ENCODE measurements around the gene ABCB4. TPM values are rescaled to one million over a fixed set of nuclear protein-coding genes. Genes with fewer than 3 reads are reported as not detected.

ABCB4 gene
- total RNA-seq, 1 donor from 2014 or later: 12.6 TPM

DNA sequence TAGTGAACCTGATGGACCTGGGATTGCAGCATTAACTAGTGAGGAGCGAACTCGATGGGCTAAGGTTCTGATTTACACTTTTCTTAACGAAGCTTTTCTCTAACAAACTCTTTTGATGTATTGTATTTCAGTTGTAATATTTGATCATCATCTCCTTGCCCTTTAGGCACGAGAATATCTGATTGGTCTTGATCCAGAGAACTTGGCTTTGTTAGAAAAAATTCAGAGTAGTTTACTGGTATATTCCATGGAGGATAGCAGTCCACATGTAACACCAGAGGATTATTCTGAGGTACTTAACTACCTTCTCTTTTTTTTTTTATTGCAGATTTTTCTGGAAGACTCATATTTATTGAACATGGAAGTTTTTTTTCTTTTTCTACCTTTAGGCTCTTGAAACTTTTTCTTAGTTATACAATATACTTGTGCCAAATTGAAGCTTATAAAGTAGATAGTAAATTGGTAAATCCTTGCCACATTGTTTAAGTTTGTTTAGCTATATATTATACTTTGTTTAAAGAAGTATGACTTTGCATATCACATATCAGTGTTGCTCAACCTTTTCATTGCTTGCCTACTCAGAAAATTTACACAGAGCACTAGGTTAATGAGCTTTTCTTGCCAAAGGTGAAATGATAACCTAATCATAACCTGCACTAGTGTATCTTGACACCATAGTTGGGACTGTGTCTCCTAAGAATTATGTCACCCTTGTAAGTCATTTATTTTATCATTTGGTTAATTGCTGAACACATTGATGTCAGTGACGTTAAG, 99.6 kb downstream of the ABCB4 start:
- TF ChIP-seq CTCF (conservative IDR thresholded peaks at IDR 0.05; ENCODE audit: low read depth, low read length): no peak
- H3K4me3 ChIP-seq (ENCODE audit: low read depth, low read length): no peak overlapping the region
- no peak for DNase-seq (ENCODE audit: low read depth)

DNA sequence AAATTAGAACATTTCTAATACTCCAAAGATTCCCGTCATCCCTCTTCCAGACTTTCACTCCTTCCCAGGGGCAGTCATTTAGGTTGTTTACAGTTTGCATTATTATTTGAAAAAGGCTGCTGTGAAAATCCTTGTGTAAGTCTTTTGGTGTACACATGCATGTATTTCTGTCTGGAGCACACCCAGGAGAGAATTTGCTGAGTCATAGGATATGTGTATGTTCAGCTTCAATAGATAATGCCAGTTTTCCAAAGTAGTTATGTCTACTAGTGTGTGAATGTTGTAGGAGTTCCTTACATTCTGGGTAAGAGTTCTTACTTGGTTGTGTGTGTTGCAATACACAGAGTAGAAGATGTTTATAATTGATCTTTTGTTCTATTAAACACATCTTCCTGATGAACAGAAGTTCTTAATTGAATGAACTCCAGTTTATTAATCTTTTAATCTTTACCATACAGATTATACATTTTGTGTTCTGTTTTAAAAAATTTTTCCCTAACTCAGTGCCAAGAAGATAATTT, 104.8 kb downstream of the ABCB4 start:
- TF ChIP-seq CTCF (conservative IDR thresholded peaks at IDR 0.05; ENCODE audit: low read depth, low read length): no peak
- no peak overlapping the region for H3K4me3 ChIP-seq (ENCODE audit: low read depth, low read length)
- peak; percentile 15 for DNase-seq (ENCODE audit: low read depth)

DNA sequence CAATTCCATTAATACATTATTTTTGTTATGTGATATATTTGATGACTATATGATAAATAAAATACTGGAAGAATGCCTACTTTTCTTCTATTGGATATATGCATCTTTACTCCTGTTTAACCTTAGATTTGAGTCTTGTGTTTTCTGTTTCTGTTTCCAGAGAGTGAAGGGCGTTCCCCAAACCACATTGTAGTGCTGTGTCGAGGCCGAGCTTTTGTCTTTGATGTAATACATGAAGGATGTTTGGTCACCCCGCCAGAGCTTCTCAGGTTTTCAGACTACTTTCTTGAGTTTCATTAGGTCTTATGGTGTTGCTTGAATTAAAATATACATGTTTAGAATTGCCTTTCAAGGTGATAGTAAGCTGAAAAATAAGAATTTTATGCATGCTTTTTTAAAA, 106.3 kb downstream of the ABCB4 start:
- no peak for DNase-seq (ENCODE audit: low read depth)
- no peak for TF ChIP-seq CTCF (conservative IDR thresholded peaks at IDR 0.05; ENCODE audit: low read depth, low read length)
- no peak overlapping the region for H3K4me3 ChIP-seq (ENCODE audit: low read depth, low read length)

GRCh38 chr7:87364246-87364645, 111.2 kb downstream of the ABCB4 start:
- no peak for TF ChIP-seq CTCF (conservative IDR thresholded peaks at IDR 0.05; ENCODE audit: low read depth, low read length)
- H3K4me3 ChIP-seq (ENCODE audit: low read depth, low read length): no peak overlapping the region
- DNase-seq (ENCODE audit: low read depth): no peak

DNA sequence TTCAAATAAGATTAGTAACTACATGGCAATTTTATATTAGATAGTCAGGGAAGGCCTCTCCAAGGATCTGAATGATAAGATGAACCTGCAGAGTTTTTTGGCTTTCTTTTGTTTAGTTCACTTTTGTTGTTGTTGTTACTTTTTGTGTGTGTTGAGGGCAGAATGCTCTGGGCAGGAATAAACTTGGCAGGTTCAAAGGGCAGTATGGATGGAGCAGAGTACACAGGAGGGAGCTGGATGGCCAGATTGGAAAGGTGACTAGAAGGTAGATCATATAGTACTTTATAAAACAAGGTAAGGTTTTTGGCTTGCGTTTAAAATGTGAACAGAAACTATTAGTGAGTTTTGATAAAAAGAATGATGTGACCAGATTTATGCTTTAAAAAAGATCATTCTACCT, 112.1 kb downstream of the ABCB4 start:
- no peak for TF ChIP-seq CTCF (conservative IDR thresholded peaks at IDR 0.05; ENCODE audit: low read depth, low read length)
- no peak overlapping the region for H3K4me3 ChIP-seq (ENCODE audit: low read depth, low read length)
- DNase-seq (ENCODE audit: low read depth): no peak

GRCh38 chr7:87361320-87361719, 114.2 kb downstream of the ABCB4 start:
- TF ChIP-seq CTCF (conservative IDR thresholded peaks at IDR 0.05; ENCODE audit: low read depth, low read length): no peak
- no peak for DNase-seq (ENCODE audit: low read depth)
- H3K4me3 ChIP-seq (ENCODE audit: low read depth, low read length): no peak overlapping the region

DNA sequence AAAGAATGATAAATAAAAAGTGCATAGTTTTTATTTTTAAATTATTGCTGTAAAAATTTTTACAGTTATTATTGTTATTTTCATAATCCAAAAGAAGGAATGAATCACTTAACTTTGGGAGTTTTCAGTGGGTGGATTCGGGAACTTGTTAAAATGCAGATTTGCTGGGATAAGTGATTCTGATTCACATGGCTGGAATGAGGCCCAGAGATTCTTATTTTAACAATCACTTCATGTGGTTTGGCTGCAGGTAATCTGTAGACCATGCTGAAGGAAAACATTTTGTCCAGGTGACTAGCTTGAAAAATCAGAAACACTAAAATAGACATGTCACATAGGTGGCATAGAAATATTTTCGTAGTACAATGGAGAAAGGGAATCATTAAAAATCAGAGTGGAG, 116.1 kb downstream of the ABCB4 start:
- no peak for TF ChIP-seq CTCF (conservative IDR thresholded peaks at IDR 0.05; ENCODE audit: low read depth, low read length)
- peak; percentile 35 for DNase-seq (ENCODE audit: low read depth)
- H3K4me3 ChIP-seq (ENCODE audit: low read depth, low read length): no peak overlapping the region

Measured in epithelial cell of proximal tubule (primary cell).